Stimulated activated CD8-positive, alpha-beta memory T cell treated with anti-CD3 and anti-CD28 coated beads, Interleukin-4, amount 100 ng/mL, for 48 hours (primary cell): ENCODE results near the gene WWC2.

Source experiments
- DNase-seq: peaks from one replicate; pipeline ENCODE4 v3.0.0-alpha.2; 2020

WWC2 gene

GRCh38 chr4:183342541-183343533, 243.8 kb downstream of the WWC2 start:
- no peak for DNase-seq

GRCh38 chr4:183343730-183344129, 244.7 kb downstream of the WWC2 start:
- no peak for DNase-seq

- DNase-seq = no peak
Observed at GRCh38 chr4:183344523-183345255, 245.6 kb downstream of the WWC2 start.

GRCh38 chr4:183345261-183345660, 246.2 kb downstream of the WWC2 start:
- DNase-seq = no peak

GRCh38 chr4:183347146-183347545, 248.1 kb downstream of the WWC2 start:
- no peak for DNase-seq

- DNase-seq = no peak
Observed at GRCh38 chr4:183347566-183347965, 248.5 kb downstream of the WWC2 start.

- DNase-seq = no peak
Observed at GRCh38 chr4:183348136-183348535, 249.1 kb downstream of the WWC2 start.

GRCh38 chr4:183348706-183349659, 249.9 kb downstream of the WWC2 start:
- peak; percentile 64 for DNase-seq

- no peak for DNase-seq
Observed at GRCh38 chr4:183349673-183350072, 250.6 kb downstream of the WWC2 start.

- DNase-seq = no peak
Observed at GRCh38 chr4:183350317-183351071, 251.4 kb downstream of the WWC2 start.

- no peak for DNase-seq
Observed at GRCh38 chr4:183352546-183352945, 253.5 kb downstream of the WWC2 start.

- no peak for DNase-seq
Observed at GRCh38 chr4:183353557-183353956, 254.5 kb downstream of the WWC2 start.

GRCh38 chr4:183354219-183354618, 255.2 kb downstream of the WWC2 start:
- no peak for DNase-seq

- no peak for DNase-seq
Observed at GRCh38 chr4:183355405-183355804, 256.3 kb downstream of the WWC2 start.

GRCh38 chr4:183356173-183356830, 257.2 kb downstream of the WWC2 start:
- DNase-seq = no peak

GRCh38 chr4:183356931-183357675, 258.0 kb downstream of the WWC2 start:
- no peak for DNase-seq

GRCh38 chr4:183358215-183358755, 259.2 kb downstream of the WWC2 start:
- no peak for DNase-seq

- DNase-seq = no peak
Observed at GRCh38 chr4:183360161-183360919, 261.3 kb downstream of the WWC2 start.

- DNase-seq = no peak
Observed at GRCh38 chr4:183362036-183362435, 263.0 kb downstream of the WWC2 start.
